HepG2 (cell line): ENCODE data around the gene STK40. TPM values are rescaled to one million over a fixed set of nuclear protein-coding genes. Genes with fewer than 3 reads are reported as not detected.

ENCODE experiments used
- ATAC-seq: fragments of 200-7000 bp; cut with Tn5 transposase; 3 replicates; pipeline ENCODE4 v1.9.1; 2020; ENCODE audit warnings: mild to moderate bottlenecking, moderate library complexity
- BruUV-seq: library from RNA; stranded (reverse); fragments of 400-500 nt; replicated peaks from 2 replicates; lab custom pipeline; 2021; lab: Mats Ljungman, UMichigan
- CTCF ChIA-PET: fragments of 300-600 bp; formaldehyde crosslinking; extraction: SDS; loops from one replicate; lab custom pipeline; 2021; ENCODE audit warnings: low total read pairs, inconsistent platforms, low intra/inter-chr PET ratio; lab: Yijun Ruan, JAX
- POLR2A ChIA-PET: fragments of 350-600 bp; sonication (Branson Sonifier 250); formaldehyde crosslinking; loops from one replicate; lab custom pipeline; 2020; ENCODE audit warnings: antibody characterized with exemption, inconsistent platforms; lab: Yijun Ruan, JAX
- DNase-seq: peaks from one replicate; pipeline ENCODE4 v3.0.0-alpha.2; 2015; ENCODE audit warnings: low spot score
- FAIRE-seq: peaks from 3 replicates; lab custom pipeline; 2011; peaks lifted over from hg19 to GRCh38; lab: Jason Lieb, UNC
- H2AFZ ChIP-seq: one replicate; pipeline ENCODE4 v1.6.1; 2011; ENCODE audit warnings: low read length, inconsistent platforms
- H3K27ac ChIP-seq: fragments of 300-600 bp; 3 replicates; pipeline ENCODE4 v1.8.0; 2011; ENCODE audit warnings: mixed run types, mild to moderate bottlenecking, mixed read lengths, low read length, inconsistent platforms; ENCODE audit not compliant: insufficient read depth; ENCODE audit errors: extremely low read length
- H3K27me3 ChIP-seq, 2 experiments: fragments of 200-600 bp in 1 of 2; 2 replicates in 1 of 2; 3 replicates in 1 of 2; pipeline versions ENCODE4 v1.6.0 to v1.8.0; 2011; ENCODE audit warnings: low read length in 2 of 2, mild to moderate bottlenecking in 2 of 2, moderate library complexity in 2 of 2, inconsistent platforms in 1 of 2; ENCODE audit not compliant: insufficient read depth in 2 of 2, control insufficient read depth in 1 of 2
- H3K36me3 ChIP-seq, 2 experiments: fragments of 200-600 bp in 1 of 2; replicated peaks in 1 of 2; 2 replicates in 1 of 2; 3 replicates in 1 of 2; pipeline versions ENCODE4 v1.5.1 to v1.8.0; 2011; ENCODE audit warnings: low read length in 2 of 2, inconsistent platforms in 1 of 2; ENCODE audit not compliant: insufficient read depth in 2 of 2, control insufficient read depth in 1 of 2
- H3K4me1 ChIP-seq: 2 replicates; pipeline ENCODE4 v1.5.1; 2012; ENCODE audit warnings: low read length, inconsistent platforms; ENCODE audit not compliant: insufficient read depth
- H3K4me2 ChIP-seq: 2 replicates; pipeline ENCODE4 v1.6.0; 2011; ENCODE audit warnings: low read depth, low read length, inconsistent platforms
- H3K4me3 ChIP-seq, 3 experiments: fragments of 200-600 bp in 1 of 3; sonication (generic), shearing (Covaris generic) in 1 of 3; replicated peaks in 1 of 3; 2 replicates each; pipeline ENCODE4 v1.5.1; 2011 to 2016; ENCODE audit warnings: low read length in 3 of 3, inconsistent platforms in 2 of 3, low read depth in 2 of 3, mild to moderate bottlenecking in 2 of 3, control low read depth in 1 of 3, mixed read lengths in 1 of 3; ENCODE audit not compliant: insufficient read depth in 1 of 3
- H3K79me2 ChIP-seq: one replicate; pipeline ENCODE4 v1.6.1; 2011; ENCODE audit warnings: low read length, inconsistent platforms; ENCODE audit not compliant: insufficient read depth
- H3K9ac ChIP-seq: 2 replicates; pipeline ENCODE4 v1.6.0; 2011; ENCODE audit warnings: mild to moderate bottlenecking, low read depth, low read length, inconsistent platforms; ENCODE audit not compliant: insufficient read depth
- H3K9me3 ChIP-seq: 2 replicates; pipeline ENCODE4 v1.5.1; 2012; ENCODE audit warnings: mild to moderate bottlenecking, low read length
- H4K20me1 ChIP-seq: 2 replicates; pipeline ENCODE4 v1.6.0; 2011; ENCODE audit warnings: inconsistent platforms, mild to moderate bottlenecking, low read length, moderate library complexity; ENCODE audit not compliant: insufficient read depth
- CAMTA2 ChIP-seq: sonication (generic); formaldehyde crosslinking; IDR thresholded peaks from 2 replicates; pipeline ENCODE4 v1.4.0; 2020; ENCODE audit warnings: mild to moderate bottlenecking, missing genetic modification reagents, borderline replicate concordance
- CBFB ChIP-seq: sonication (generic); formaldehyde crosslinking; IDR thresholded peaks from 2 replicates; pipeline ENCODE4 v1.4.0; 2020; ENCODE audit warnings: missing genetic modification reagents
- PRMT3 ChIP-seq: sonication (generic); formaldehyde crosslinking; IDR thresholded peaks from 2 replicates; pipeline ENCODE4 v1.8.1; 2022; ENCODE audit warnings: low read depth, mild to moderate bottlenecking, moderate library complexity, missing genetic modification reagents, borderline replicate concordance
- TARDBP ChIP-seq: sonication (generic); formaldehyde crosslinking; IDR thresholded peaks from 2 replicates; pipeline ENCODE4 v1.8.0; 2022; ENCODE audit warnings: mild to moderate bottlenecking, missing genetic modification reagents
- WGBS: methylation state at CpG from one replicate; pipeline ENCODE4 v1.1.6; 2017; ENCODE audit warnings: low lambda C conversion rate; 5-methylcytosine and 5-hydroxymethylcytosine counted together
- in situ Hi-C: cut with HindIII; loops from 2 replicates; pipeline ENCODE4 v1.10.0; 2017; ENCODE audit warnings: low pct_unique_long_range_greater_than_20kb; ENCODE audit not compliant: extremely low pct_ligation_motif_present
- intact Hi-C: fragments of 100-400 bp; cut with micrococcal nuclease; formaldehyde crosslinking; loops from one replicate; pipeline ENCODE4 v1.10.0; 2022; ENCODE audit not compliant: unreplicated experiment
- polyA plus RNA-seq, 8 experiments: library from polyadenylated mRNA; depleted of rRNA in 3 of 8; stranded (reverse) in 7 of 8; unstranded in 1 of 8; fragments of >200 nt; fragmentation: Illumina TruSeq in 4 of 8; extraction: Trizol in 4 of 8; gene quantifications; 2 replicates each; pipeline versions ENCODE4 v1.2.1 to v1.2.3, GENCODE V29; 2011 to 2016; ENCODE audit warnings: low read depth in 4 of 8, missing spikeins in 1 of 8, mixed read lengths in 1 of 8; ENCODE audit not compliant: insufficient read depth in 1 of 8
- total RNA-seq, 5 experiments: library from RNA; depleted of rRNA; stranded (reverse); fragments of >200 nt; fragmentation: Illumina TruSeq; extraction: Trizol; gene quantifications; 2 replicates each; pipeline ENCODE4 v1.2.3, GENCODE V29; 2016; ENCODE audit warnings: low read depth in 1 of 5
- TF ChIP-seq, protein P1 (sequence below): sonication (generic); formaldehyde crosslinking; IDR thresholded peaks from 2 replicates; pipeline ENCODE4 v1.4.0; 2020; ENCODE audit warnings: missing genetic modification reagents, mild to moderate bottlenecking, borderline replicate concordance
- TF ChIP-seq, protein P2 (sequence below): sonication (generic); formaldehyde crosslinking; IDR thresholded peaks from 2 replicates; pipeline ENCODE4 v1.5.1; 2020; ENCODE audit warnings: missing genetic modification reagents, mild to moderate bottlenecking, borderline replicate concordance
- TF ChIP-seq, protein P3 (sequence below): IDR thresholded peaks from 2 replicates; pipeline ENCODE4 v1.6.1; 2016
- TF ChIP-seq, protein P4 (sequence below): IDR thresholded peaks from 2 replicates; pipeline ENCODE4 v1.6.1; 2016; ENCODE audit warnings: mild to moderate bottlenecking, missing biosample characterization, missing genetic modification reagents
- TF ChIP-seq, protein P5 (sequence below): IDR thresholded peaks from 2 replicates; pipeline ENCODE4 v1.6.1; 2016; ENCODE audit warnings: low read depth
- TF ChIP-seq, protein P6 (sequence below): sonication (generic); formaldehyde crosslinking; IDR thresholded peaks from 2 replicates; pipeline ENCODE4 v1.8.1; 2023; ENCODE audit warnings: mild to moderate bottlenecking, missing genetic modification reagents, borderline replicate concordance

Gene STK40
- total and polyA plus RNA-seq, 2 of the 13 experiments (the other 11 are each of a cell fraction or from before 2014, with no cell fraction given), result 33.8 to 35.1 TPM

DNA sequence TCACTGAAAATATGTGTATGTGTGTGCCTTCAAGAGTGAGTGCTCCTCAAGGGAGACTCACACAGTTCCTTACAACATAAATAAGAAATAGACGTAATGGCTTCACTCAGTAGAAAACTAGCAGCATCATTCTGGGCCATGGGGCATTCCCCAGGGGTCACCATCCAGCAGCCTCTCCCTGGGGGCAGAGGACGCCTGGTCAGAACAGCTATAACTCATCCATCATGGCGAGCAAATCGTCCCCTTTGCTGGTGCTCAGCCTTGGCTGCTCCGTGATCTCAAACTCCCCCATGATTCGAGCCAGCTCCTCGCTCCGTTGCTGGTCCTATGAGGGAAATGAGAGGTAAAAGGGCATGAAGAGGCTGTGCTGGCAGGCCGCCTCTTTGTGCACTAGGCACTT, 32.2 kb upstream of the STK40 start:
- H3K4me1 ChIP-seq, result peaks cover 13% of the 10 kb centered on the region
- H3K27me3 ChIP-seq, result no peaks in the 10 kb centered on the region
- intact Hi-C loops, result no loop called here
- no peak for DNase-seq
- H3K79me2 ChIP-seq, result no peaks in the 10 kb centered on the region
- TF ChIP-seq, protein P1, sequence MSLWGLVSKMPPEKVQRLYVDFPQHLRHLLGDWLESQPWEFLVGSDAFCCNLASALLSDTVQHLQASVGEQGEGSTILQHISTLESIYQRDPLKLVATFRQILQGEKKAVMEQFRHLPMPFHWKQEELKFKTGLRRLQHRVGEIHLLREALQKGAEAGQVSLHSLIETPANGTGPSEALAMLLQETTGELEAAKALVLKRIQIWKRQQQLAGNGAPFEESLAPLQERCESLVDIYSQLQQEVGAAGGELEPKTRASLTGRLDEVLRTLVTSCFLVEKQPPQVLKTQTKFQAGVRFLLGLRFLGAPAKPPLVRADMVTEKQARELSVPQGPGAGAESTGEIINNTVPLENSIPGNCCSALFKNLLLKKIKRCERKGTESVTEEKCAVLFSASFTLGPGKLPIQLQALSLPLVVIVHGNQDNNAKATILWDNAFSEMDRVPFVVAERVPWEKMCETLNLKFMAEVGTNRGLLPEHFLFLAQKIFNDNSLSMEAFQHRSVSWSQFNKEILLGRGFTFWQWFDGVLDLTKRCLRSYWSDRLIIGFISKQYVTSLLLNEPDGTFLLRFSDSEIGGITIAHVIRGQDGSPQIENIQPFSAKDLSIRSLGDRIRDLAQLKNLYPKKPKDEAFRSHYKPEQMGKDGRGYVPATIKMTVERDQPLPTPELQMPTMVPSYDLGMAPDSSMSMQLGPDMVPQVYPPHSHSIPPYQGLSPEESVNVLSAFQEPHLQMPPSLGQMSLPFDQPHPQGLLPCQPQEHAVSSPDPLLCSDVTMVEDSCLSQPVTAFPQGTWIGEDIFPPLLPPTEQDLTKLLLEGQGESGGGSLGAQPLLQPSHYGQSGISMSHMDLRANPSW, result no peak
- TF ChIP-seq, protein P2, sequence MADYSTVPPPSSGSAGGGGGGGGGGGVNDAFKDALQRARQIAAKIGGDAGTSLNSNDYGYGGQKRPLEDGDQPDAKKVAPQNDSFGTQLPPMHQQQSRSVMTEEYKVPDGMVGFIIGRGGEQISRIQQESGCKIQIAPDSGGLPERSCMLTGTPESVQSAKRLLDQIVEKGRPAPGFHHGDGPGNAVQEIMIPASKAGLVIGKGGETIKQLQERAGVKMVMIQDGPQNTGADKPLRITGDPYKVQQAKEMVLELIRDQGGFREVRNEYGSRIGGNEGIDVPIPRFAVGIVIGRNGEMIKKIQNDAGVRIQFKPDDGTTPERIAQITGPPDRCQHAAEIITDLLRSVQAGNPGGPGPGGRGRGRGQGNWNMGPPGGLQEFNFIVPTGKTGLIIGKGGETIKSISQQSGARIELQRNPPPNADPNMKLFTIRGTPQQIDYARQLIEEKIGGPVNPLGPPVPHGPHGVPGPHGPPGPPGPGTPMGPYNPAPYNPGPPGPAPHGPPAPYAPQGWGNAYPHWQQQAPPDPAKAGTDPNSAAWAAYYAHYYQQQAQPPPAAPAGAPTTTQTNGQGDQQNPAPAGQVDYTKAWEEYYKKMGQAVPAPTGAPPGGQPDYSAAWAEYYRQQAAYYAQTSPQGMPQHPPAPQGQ, result no peak
- TF ChIP-seq, protein P3, sequence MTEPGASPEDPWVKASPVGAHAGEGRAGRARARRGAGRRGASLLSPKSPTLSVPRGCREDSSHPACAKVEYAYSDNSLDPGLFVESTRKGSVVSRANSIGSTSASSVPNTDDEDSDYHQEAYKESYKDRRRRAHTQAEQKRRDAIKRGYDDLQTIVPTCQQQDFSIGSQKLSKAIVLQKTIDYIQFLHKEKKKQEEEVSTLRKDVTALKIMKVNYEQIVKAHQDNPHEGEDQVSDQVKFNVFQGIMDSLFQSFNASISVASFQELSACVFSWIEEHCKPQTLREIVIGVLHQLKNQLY, result no peak
- TF ChIP-seq CBFB (no peak), TARDBP (CRISPR knock-in tag) (no peak), PRMT3 (CRISPR knock-in tag) (no peak), CAMTA2 (no peak)
- TF ChIP-seq, protein P4, sequence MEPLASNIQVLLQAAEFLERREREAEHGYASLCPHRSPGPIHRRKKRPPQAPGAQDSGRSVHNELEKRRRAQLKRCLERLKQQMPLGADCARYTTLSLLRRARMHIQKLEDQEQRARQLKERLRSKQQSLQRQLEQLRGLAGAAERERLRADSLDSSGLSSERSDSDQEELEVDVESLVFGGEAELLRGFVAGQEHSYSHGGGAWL (CRISPR knock-in tag), result no peak
- TF ChIP-seq, protein P5, sequence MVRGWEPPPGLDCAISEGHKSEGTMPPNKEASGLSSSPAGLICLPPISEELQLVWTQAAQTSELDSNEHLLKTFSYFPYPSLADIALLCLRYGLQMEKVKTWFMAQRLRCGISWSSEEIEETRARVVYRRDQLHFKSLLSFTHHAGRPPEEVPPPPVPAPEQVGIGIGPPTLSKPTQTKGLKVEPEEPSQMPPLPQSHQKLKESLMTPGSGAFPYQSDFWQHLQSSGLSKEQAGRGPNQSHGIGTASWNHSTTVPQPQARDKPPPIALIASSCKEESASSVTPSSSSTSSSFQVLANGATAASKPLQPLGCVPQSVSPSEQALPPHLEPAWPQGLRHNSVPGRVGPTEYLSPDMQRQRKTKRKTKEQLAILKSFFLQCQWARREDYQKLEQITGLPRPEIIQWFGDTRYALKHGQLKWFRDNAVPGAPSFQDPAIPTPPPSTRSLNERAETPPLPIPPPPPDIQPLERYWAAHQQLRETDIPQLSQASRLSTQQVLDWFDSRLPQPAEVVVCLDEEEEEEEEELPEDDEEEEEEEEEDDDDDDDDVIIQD (CRISPR knock-in tag), result no peak
- TF ChIP-seq, protein P6, sequence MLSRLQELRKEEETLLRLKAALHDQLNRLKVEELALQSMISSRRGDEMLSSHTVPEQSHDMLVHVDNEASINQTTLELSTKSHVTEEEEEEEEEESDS (CRISPR knock-in tag), result no peak
- TF ChIP-seq, all 625 proteins: peak for 0
- no peak overlapping the region for H3K9ac ChIP-seq
- no peaks in the 10 kb centered on the region; a peak in 1 of 5 replicates for H3K36me3 ChIP-seq
- no peak overlapping the region for H3K27ac ChIP-seq
- no TSS peak for BruUV-seq
- H2AFZ ChIP-seq, result no peak overlapping the region
- FAIRE-seq, result no peak
- no peak overlapping the region for H3K4me3 ChIP-seq
- H3K4me2 ChIP-seq, result no peak overlapping the region
- in situ Hi-C loops, result no loop called here
- WGBS, result 89% methylated on average over 9 of the region's 9 CpGs
- CTCF ChIA-PET, result no interaction called here
- POLR2A ChIA-PET, result interaction anchor here (1.7 kb wide), 1 partner anchor 17 kb away, joined by 5 read pairs; no protein-coding TSS in a partner anchor
- no peaks in the 10 kb centered on the region for H4K20me1 ChIP-seq
- ATAC-seq, result no peak
- no peaks in the 10 kb centered on the region for H3K9me3 ChIP-seq
